Progenitor cell of endocrine pancreas (in vitro differentiated cells): ENCODE measurements around the gene AGAP9. TPM values are rescaled to one million over a fixed set of nuclear protein-coding genes. Genes with fewer than 3 reads are reported as not detected.

Source experiments
- DNase-seq: peaks from one replicate; pipeline ENCODE4 v3.0.0; 2021; ENCODE audit warnings: low spot score; ENCODE audit not compliant: unreplicated experiment
- H3K27ac Mint-ChIP-seq: 2 replicates; pipeline ENCODE4 v1.8.0; 2021; ENCODE audit warnings: mild to moderate bottlenecking, moderate library complexity, mixed read lengths
- H3K27me3 Mint-ChIP-seq: 2 replicates; pipeline ENCODE4 v1.8.0; 2021; ENCODE audit warnings: mixed read lengths
- H3K36me3 Mint-ChIP-seq: 2 replicates; pipeline ENCODE4 v1.8.0; 2022; ENCODE audit warnings: mixed read lengths; ENCODE audit not compliant: insufficient read depth
- H3K4me1 Mint-ChIP-seq: 2 replicates; pipeline ENCODE4 v1.8.0; 2021; ENCODE audit warnings: low read depth, mixed read lengths
- H3K4me3 Mint-ChIP-seq: 2 replicates; pipeline ENCODE4 v1.8.0; 2021; ENCODE audit warnings: low read depth, mild to moderate bottlenecking, moderate library complexity, mixed read lengths
- H3K9me3 Mint-ChIP-seq: 2 replicates; pipeline ENCODE4 v1.8.0; 2021; ENCODE audit warnings: low read depth, mixed read lengths
- CTCF ChIP-seq: fragments of 200-600 bp; sonication (generic); IDR thresholded peaks from one replicate; pipeline ENCODE4 v1.5.0; 2021; ENCODE audit warnings: antibody characterized with exemption, mild to moderate bottlenecking; ENCODE audit not compliant: unreplicated experiment
- total RNA-seq: library from RNA; stranded (reverse); gene quantifications from 2 replicates; pipeline ENCODE4 v1.2.1, GENCODE V29; 2021

AGAP9 gene
- total RNA-seq, 1 donor from 2014 or later, result 21.7 TPM

GRCh38 chr10:47452495-47453140 is 70.8 kb downstream of the AGAP9 start:
- no peaks in the 10 kb centered on the region for H3K9me3 Mint-ChIP-seq
- TF ChIP-seq CTCF, result no peak
- peaks cover 28% of the 10 kb centered on the region for H3K27me3 Mint-ChIP-seq
- no peaks in the 10 kb centered on the region for H3K36me3 Mint-ChIP-seq
- no peak overlapping the region for H3K27ac Mint-ChIP-seq
- no peaks in the 10 kb centered on the region for H3K4me1 Mint-ChIP-seq
- DNase-seq, result no peak
- no peak overlapping the region for H3K4me3 Mint-ChIP-seq

- no peaks in the 10 kb centered on the region for H3K4me1 Mint-ChIP-seq
- DNase-seq, result no peak
- TF ChIP-seq CTCF, result no peak
- H3K9me3 Mint-ChIP-seq, result no peaks in the 10 kb centered on the region
- no peaks in the 10 kb centered on the region for H3K36me3 Mint-ChIP-seq
- H3K27ac Mint-ChIP-seq, result no peak overlapping the region
- peaks cover 28% of the 10 kb centered on the region for H3K27me3 Mint-ChIP-seq
- H3K4me3 Mint-ChIP-seq, result no peak overlapping the region
These were observed 71.4 kb downstream of the AGAP9 start for GRCh38 chr10:47451998-47452494.

Other genes starting within 250 kb of the AGAP9 start
- gene GDF10, start 223.4 kb downstream of the AGAP9 start, total RNA-seq, result not detected in 2 replicates
- not detected in 2 replicates for gene GDF2, start 201.2 kb downstream of the AGAP9 start, total RNA-seq
- gene RBP3, start 175.3 kb downstream of the AGAP9 start, total RNA-seq, result 0.10 TPM in 1 of 2 replicates, not detected in the other
- gene ZNF488, start 139.3 kb downstream of the AGAP9 start, total RNA-seq, result 1.0 and 1.4 TPM in 2 replicates
- gene ANXA8, start 39.5 kb downstream of the AGAP9 start, total RNA-seq, result not detected in 2 replicates
- not detected in 2 replicates for gene FAM25G, start 31.9 kb downstream of the AGAP9 start, total RNA-seq
- gene SYT15B, start 240.0 kb upstream of the AGAP9 start, total RNA-seq, result 0.13 and 0.36 TPM in 2 replicates